GM12872 (cell line): Measurements from ENCODE around the gene PCNX2.

ENCODE experiments used
- CTCF ChIP-seq: IDR thresholded peaks from 3 replicates; pipeline ENCODE4 v1.5.1; 2011; ENCODE audit warnings: low read depth, mild to moderate bottlenecking, low read length, moderate library complexity; ENCODE audit not compliant: insufficient read depth

The PCNX2 gene

GRCh38 chr1:233027046-233027445, 268.5 kb downstream of the PCNX2 start:
- TF ChIP-seq CTCF, result no peak

- no peak for TF ChIP-seq CTCF
Measured at GRCh38 chr1:233025567-233025966, 270.0 kb downstream of the PCNX2 start.

- TF ChIP-seq CTCF, result peak; percentile 48
Measured at GRCh38 chr1:233025157-233025556, 270.4 kb downstream of the PCNX2 start.

- no peak for TF ChIP-seq CTCF
Measured at GRCh38 chr1:233024199-233024598, 271.3 kb downstream of the PCNX2 start.

GRCh38 chr1:233022246-233022645, 273.3 kb downstream of the PCNX2 start:
- no peak for TF ChIP-seq CTCF

GRCh38 chr1:233020426-233020825, 275.1 kb downstream of the PCNX2 start:
- TF ChIP-seq CTCF, result no peak

- no peak for TF ChIP-seq CTCF
Measured at GRCh38 chr1:233019778-233020325, 275.7 kb downstream of the PCNX2 start.
